SU-DHL-6 (cell line): ENCODE measurements around the gene CFL1.
"Not testable (repeated sequence)": the region's sequence is repeated elsewhere in the genome, so short reads cannot be mapped to it uniquely, and the experiment has no call there.

Experiments
- H2AFZ ChIP-seq: fragments of 200-600 bp; sonication (generic); 2 replicates; pipeline ENCODE4 v1.6.1; 2014; ENCODE audit warnings: low read depth, mild to moderate bottlenecking, moderate library complexity, mixed read lengths, antibody characterized with exemption, low read length; ENCODE audit not compliant: severe bottlenecking
- H3F3A ChIP-seq: fragments of 200-600 bp; shearing (Covaris generic); 2 replicates; pipeline ENCODE4 v1.6.0; 2016; ENCODE audit warnings: antibody characterized with exemption, mild to moderate bottlenecking; ENCODE audit not compliant: insufficient read depth
- H3K27ac ChIP-seq: fragments of 200-600 bp; sonication (generic); 2 replicates; pipeline ENCODE4 v1.5.1; 2016; ENCODE audit warnings: low read depth, mild to moderate bottlenecking, low read length, moderate library complexity, mixed read lengths
- H3K27me3 ChIP-seq: fragments of 200-600 bp; sonication (generic), shearing (Covaris generic); 2 replicates; pipeline ENCODE4 v1.6.0; 2014; ENCODE audit warnings: mild to moderate bottlenecking, low read length
- H3K36me3 ChIP-seq: fragments of 200-600 bp; sonication (generic); 2 replicates; pipeline ENCODE4 v1.6.1; 2014; ENCODE audit warnings: mild to moderate bottlenecking, low read length, mixed read lengths
- H3K4me2 ChIP-seq: fragments of 300-600, 200-600 bp; shearing (Covaris generic), sonication (generic); 2 replicates; pipeline ENCODE4 v1.6.0; 2014; ENCODE audit warnings: low read length, low read depth, mild to moderate bottlenecking; ENCODE audit not compliant: poor library complexity, severe bottlenecking
- H3K4me3 ChIP-seq: fragments of 200-600 bp; sonication (generic); 2 replicates; pipeline ENCODE4 v1.5.1; 2014; ENCODE audit warnings: antibody characterized with exemption, low read length, mild to moderate bottlenecking, mixed read lengths; ENCODE audit not compliant: insufficient read depth, poor library complexity, severe bottlenecking
- H3K79me2 ChIP-seq: fragments of 200-600 bp; sonication (generic); 2 replicates; pipeline ENCODE4 v1.6.1; 2014; ENCODE audit warnings: mild to moderate bottlenecking, low read length, moderate library complexity; ENCODE audit not compliant: insufficient read depth
- H3K9ac ChIP-seq: fragments of 200-600 bp; sonication (generic); 2 replicates; pipeline ENCODE4 v1.7.0; 2014; ENCODE audit warnings: mild to moderate bottlenecking, low read length
- H3K9me2 ChIP-seq: fragments of 200-600 bp; sonication (generic); replicated peaks from 2 replicates; pipeline ENCODE4 v1.6.1; 2014; ENCODE audit warnings: low read length; ENCODE audit not compliant: insufficient read depth
- H3K9me3 ChIP-seq: fragments of 200-600 bp; sonication (generic); 2 replicates; pipeline ENCODE4 v1.6.1; 2014; ENCODE audit warnings: low read length, mixed read lengths; ENCODE audit not compliant: insufficient read depth
- H4K20me1 ChIP-seq: fragments of 200-600 bp; sonication (generic); 2 replicates; pipeline ENCODE4 v1.6.1; 2014; ENCODE audit warnings: low read depth, mild to moderate bottlenecking, antibody characterized with exemption, low read length, moderate library complexity, mixed read lengths
- EZH2phosphoT487 ChIP-seq: fragments of 200-600 bp; sonication (generic), shearing (Covaris generic); conservative IDR thresholded peaks from 2 replicates; pipeline ENCODE4 v1.6.1; 2018; ENCODE audit warnings: mild to moderate bottlenecking, antibody characterized with exemption, low read length, moderate library complexity, mixed read lengths
- TF ChIP-seq, protein P1 (sequence below): fragments of 200-600 bp; sonication (generic); IDR thresholded peaks from one replicate; pipeline ENCODE4 v1.5.1; 2017; ENCODE audit warnings: antibody characterized with exemption, mild to moderate bottlenecking, low read length, moderate library complexity; ENCODE audit not compliant: insufficient read depth, poor library complexity, severe bottlenecking

Gene CFL1

DNA sequence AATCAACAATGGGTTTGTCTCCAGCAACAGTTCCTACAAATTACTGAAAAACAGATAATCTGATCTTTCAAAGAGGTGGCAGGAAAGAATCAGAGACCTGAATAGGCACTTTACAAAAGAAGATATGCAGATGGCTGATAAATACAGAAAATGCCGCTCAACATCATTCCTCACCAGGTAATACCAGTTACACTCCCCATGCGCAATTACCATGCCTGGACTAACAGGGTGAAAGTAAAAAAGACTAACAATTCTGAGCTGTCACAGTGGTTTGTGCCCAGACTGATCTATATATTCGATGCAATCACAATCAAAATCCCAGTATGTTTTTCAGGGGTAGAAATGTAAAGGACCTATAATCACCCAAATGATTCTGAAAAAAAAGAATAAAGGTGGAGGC is 14.2 kb downstream of the CFL1 start:
- Histone ChIP-seq H3K4me3 (no peak overlapping the region), H3K9ac (no peak overlapping the region), H3K36me3 (no peaks in the 10 kb centered on the region), H3F3A (no peaks in the 10 kb centered on the region; the same call in 1 of the 2 replicates), H3K79me2 (no peaks in the 10 kb centered on the region), H4K20me1 (no peaks in the 10 kb centered on the region), H2AFZ (no peak overlapping the region), H3K9me2 (no peaks in the 10 kb centered on the region), H3K4me2 (no peak overlapping the region), H3K27ac (no peak overlapping the region), H3K9me3 (no peaks in the 10 kb centered on the region), H3K27me3 (no peaks in the 10 kb centered on the region)
- TF ChIP-seq, protein P1, sequence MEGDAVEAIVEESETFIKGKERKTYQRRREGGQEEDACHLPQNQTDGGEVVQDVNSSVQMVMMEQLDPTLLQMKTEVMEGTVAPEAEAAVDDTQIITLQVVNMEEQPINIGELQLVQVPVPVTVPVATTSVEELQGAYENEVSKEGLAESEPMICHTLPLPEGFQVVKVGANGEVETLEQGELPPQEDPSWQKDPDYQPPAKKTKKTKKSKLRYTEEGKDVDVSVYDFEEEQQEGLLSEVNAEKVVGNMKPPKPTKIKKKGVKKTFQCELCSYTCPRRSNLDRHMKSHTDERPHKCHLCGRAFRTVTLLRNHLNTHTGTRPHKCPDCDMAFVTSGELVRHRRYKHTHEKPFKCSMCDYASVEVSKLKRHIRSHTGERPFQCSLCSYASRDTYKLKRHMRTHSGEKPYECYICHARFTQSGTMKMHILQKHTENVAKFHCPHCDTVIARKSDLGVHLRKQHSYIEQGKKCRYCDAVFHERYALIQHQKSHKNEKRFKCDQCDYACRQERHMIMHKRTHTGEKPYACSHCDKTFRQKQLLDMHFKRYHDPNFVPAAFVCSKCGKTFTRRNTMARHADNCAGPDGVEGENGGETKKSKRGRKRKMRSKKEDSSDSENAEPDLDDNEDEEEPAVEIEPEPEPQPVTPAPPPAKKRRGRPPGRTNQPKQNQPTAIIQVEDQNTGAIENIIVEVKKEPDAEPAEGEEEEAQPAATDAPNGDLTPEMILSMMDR, result no peak

DNA sequence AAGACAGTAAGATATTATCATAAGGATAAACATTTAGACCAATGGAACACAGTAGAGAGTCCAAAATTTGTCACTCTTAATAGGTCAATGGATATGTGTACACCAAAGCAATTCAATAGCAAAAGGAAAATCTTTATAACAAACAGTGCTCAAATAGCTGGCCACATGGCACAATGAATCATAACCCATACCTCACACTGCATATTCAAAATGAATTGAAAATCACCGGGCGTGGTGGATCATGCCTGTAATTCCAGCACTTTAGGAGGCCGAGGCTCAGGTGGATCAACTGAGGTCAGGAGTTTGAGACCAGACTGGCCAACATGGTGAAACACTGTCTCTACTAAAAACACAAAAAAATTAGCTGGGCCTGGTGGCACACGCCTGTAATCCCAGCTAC is 15.8 kb downstream of the CFL1 start:
- no peaks in the 10 kb centered on the region for H3K79me2 ChIP-seq
- H3K4me3 ChIP-seq, result no peak overlapping the region
- no peak for TF ChIP-seq EZH2phosphoT487
- H4K20me1 ChIP-seq, result no peaks in the 10 kb centered on the region
- H3K9me2 ChIP-seq, result no peaks in the 10 kb centered on the region
- no peaks in the 10 kb centered on the region for H3K27me3 ChIP-seq
- no peaks in the 10 kb centered on the region for H3K36me3 ChIP-seq
- peaks cover 7% of the 10 kb centered on the region; the same call in 1 of the 2 replicates for H3F3A ChIP-seq
- H3K9ac ChIP-seq, result no peak overlapping the region
- no peak overlapping the region for H3K27ac ChIP-seq
- no peak overlapping the region for H2AFZ ChIP-seq
- no peaks in the 10 kb centered on the region for H3K9me3 ChIP-seq
- H3K4me2 ChIP-seq, result no peak overlapping the region

DNA sequence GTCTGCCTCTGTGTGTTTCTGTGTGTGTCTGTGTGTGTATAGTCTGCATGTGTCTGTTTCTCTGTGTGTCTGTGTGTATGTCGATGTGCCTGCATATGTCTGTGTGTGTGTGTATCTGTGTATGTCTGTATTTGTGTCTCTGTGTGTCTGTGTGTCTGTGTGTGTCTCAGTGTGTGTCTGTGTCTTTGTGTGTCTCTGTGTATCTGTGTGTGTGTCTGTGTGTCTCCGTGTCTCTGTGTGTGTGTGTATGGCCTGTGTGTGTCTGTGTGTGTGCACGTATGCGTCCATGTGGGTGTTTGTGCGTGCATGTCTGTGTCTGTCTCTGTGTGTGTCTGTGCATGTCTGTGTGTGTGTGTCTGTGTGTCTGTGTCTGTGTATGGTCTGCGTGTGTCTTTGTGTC is 23.8 kb downstream of the CFL1 start:
- Histone ChIP-seq H3K27ac (no peak overlapping the region), H3K27me3 (no peaks in the 10 kb centered on the region), H3K9ac (peak overlapping the region; percentile 56), H3K4me3 (peak overlapping the region; percentile 64), H3K9me3 (no peaks in the 10 kb centered on the region), H3K36me3 (no peaks in the 10 kb centered on the region), H3K9me2 (no peaks in the 10 kb centered on the region), H3F3A (peaks cover 12% of the 10 kb centered on the region; the same call in 1 of the 2 replicates), H2AFZ (peak overlapping the region; percentile 53), H4K20me1 (no peaks in the 10 kb centered on the region), H3K4me2 (peak overlapping the region; percentile 71), H3K79me2 (no peaks in the 10 kb centered on the region)
- no peak for TF ChIP-seq EZH2phosphoT487
- TF ChIP-seq, protein P1, result no peak

DNA sequence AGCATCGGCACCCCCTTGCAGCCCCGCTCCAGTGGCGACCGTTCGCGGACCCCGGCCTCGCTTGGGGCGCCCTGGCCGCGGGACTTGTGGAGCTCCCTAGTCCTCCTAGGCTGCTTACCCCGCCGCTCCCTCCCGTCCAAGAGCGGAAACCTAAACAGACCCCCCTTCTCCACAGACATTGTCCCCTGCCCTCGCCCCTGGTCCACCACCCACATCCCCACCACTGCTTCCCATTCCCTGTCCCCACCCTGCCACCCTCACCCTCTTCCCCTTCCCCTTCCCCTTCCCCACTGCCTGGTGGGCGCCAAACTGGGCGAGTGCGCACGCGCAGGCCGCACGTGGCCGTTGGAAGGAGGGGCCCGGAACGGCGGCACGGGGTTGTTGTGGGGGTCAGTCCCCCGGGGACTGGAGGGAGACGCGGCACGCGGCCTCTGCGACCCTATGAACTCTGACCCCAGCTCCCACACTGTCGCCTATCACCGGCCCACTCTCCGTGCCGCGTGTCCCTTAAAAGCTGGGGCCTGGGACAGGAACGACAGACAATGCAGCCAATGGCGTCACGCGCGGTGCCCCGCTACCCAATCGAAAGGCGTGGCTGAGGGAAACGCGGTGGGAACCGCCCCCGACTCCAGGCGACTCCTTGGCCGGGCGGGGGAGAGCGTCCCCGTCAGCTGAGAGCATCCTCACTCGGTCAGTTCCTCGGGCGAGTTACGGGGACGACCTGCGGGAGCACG is 24.5 kb downstream of the CFL1 start, which contains the start of gene SNX32:
SNX32 (plus strand) TSS at position 667 of the 734 bp plus-strand sequence. CDS start 103 bp downstream, outside the sequence.
- TF ChIP-seq, protein P1, result no peak
- TF ChIP-seq EZH2phosphoT487, result no peak
- Histone ChIP-seq H4K20me1 (no peaks in the 10 kb centered on the region), H2AFZ (peak within 1 kb of the TSS; percentile 53), H3K27me3 (no peaks in the 10 kb centered on the region), H3K27ac (no peak within 1 kb of the TSS), H3K9me3 (no peaks in the 10 kb centered on the region), H3K36me3 (no peaks in the 10 kb centered on the region), H3F3A (peaks cover 10% of the 10 kb centered on the region; the same call in 1 of the 2 replicates), H3K79me2 (no peaks in the 10 kb centered on the region), H3K9ac (peak within 1 kb of the TSS; percentile 56), H3K4me3 (peak within 1 kb of the TSS; percentile 64), H3K9me2 (no peaks in the 10 kb centered on the region), H3K4me2 (peak within 1 kb of the TSS; percentile 71)

DNA sequence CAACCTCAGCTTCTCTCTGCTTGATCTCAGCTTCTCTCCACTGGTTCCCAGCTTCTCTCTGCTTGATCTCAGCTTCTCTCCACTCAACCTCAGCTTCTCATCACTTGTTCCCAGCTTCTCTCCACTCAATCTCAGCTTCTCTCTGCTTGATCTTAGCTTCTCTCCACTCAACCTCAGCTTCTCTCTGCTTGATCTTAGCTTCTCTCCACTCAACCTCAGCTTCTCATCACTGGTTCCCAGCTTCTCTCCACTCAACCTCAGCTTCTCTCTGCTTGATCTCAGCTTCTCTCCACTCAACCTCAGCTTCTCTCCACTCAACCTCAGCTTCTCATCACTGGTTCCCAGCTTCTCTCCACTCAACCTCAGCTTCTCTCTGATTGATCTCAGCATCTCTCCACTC is 25.7 kb downstream of the CFL1 start:
- H3K9ac ChIP-seq, H3K4me3 ChIP-seq, H3K4me2 ChIP-seq, H3F3A ChIP-seq, H4K20me1 ChIP-seq, H3K27me3 ChIP-seq, H3K9me3 ChIP-seq, H3K9me2 ChIP-seq, H3K36me3 ChIP-seq, H3K79me2 ChIP-seq, H2AFZ ChIP-seq, H3K27ac ChIP-seq: not testable (repeated sequence)
